Nephron (organoid): ENCODE measurements around the gene AOPEP.

ENCODE experiments used
- H3K27ac Mint-ChIP-seq, 3 experiments: 2 replicates each; pipeline ENCODE4 v1.8.0; 2020; ENCODE audit warnings: mixed read lengths in 3 of 3, mild to moderate bottlenecking in 2 of 3, moderate library complexity in 1 of 3
- H3K27me3 Mint-ChIP-seq: 2 replicates; pipeline ENCODE4 v1.8.0; 2021; ENCODE audit warnings: low read depth, mild to moderate bottlenecking, moderate library complexity, mixed read lengths
- H3K36me3 Mint-ChIP-seq: 2 replicates; pipeline ENCODE4 v1.8.0; 2020; ENCODE audit warnings: low read depth, mixed read lengths
- H3K4me1 Mint-ChIP-seq: 2 replicates; pipeline ENCODE4 v1.8.0; 2020; ENCODE audit warnings: mixed read lengths
- H3K4me3 Mint-ChIP-seq, 3 experiments: 2 replicates each; pipeline ENCODE4 v1.8.0; 2020; ENCODE audit warnings: mild to moderate bottlenecking in 3 of 3, mixed read lengths in 3 of 3, moderate library complexity in 2 of 3
- H3K9me3 Mint-ChIP-seq: 2 replicates; pipeline ENCODE4 v1.8.0; 2020; ENCODE audit warnings: mixed read lengths
- CTCF ChIP-seq, 3 experiments: fragments of 200-600 bp; sonication (generic); IDR thresholded peaks; one replicate each; pipeline ENCODE4 v1.5.0; 2021; ENCODE audit warnings: antibody characterized with exemption in 3 of 3; ENCODE audit not compliant: unreplicated experiment in 3 of 3

Gene AOPEP

DNA sequence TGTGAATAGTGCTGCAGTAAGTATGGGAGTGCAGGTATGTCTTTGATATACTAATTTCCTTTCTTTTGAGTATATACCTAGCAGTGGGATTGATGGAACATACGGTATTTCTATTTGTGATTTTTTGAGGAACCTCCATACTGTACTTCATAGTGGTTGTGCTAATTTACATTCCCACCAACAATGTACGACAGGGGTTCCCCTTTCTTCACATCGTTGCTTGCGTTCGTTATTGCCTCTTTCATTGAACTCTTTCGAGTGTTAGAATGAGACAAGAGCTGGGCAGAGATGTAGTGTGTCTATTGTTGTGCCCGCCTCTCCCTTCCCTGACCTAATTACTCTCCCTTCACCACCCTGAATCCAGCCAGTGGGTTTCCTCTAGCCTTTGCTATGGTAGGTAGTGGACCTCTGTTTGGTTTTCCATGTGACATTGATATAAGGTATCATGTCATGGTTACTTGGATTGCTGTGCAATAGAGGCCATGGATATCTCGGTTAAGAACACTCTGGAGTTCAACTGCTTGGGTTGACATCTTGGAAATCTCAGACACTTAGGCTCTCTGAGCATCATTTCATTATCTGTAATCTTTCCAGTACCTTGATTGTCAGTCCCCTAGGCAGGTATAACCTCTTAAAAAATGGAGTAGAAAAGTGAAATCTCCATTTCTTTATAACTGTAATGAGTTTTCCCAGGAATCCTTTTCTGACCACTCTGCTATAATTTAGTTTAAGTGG lies 19.5 kb downstream of the AOPEP start:
- Mint-ChIP-seq H3K27ac (peak overlapping the region in 1 of 3 experiments; percentile 13), H3K27me3 (peaks cover 8% of the 10 kb centered on the region), H3K36me3 (peaks cover 58% of the 10 kb centered on the region), H3K4me3 (no peak overlapping the region), H3K4me1 (peaks cover 27% of the 10 kb centered on the region), H3K9me3 (peaks cover 20% of the 10 kb centered on the region)
- no peak for TF ChIP-seq CTCF (IDR thresholded peaks at IDR 0.05; ENCODE audit: unreplicated experiment in 3 of 3)

DNA sequence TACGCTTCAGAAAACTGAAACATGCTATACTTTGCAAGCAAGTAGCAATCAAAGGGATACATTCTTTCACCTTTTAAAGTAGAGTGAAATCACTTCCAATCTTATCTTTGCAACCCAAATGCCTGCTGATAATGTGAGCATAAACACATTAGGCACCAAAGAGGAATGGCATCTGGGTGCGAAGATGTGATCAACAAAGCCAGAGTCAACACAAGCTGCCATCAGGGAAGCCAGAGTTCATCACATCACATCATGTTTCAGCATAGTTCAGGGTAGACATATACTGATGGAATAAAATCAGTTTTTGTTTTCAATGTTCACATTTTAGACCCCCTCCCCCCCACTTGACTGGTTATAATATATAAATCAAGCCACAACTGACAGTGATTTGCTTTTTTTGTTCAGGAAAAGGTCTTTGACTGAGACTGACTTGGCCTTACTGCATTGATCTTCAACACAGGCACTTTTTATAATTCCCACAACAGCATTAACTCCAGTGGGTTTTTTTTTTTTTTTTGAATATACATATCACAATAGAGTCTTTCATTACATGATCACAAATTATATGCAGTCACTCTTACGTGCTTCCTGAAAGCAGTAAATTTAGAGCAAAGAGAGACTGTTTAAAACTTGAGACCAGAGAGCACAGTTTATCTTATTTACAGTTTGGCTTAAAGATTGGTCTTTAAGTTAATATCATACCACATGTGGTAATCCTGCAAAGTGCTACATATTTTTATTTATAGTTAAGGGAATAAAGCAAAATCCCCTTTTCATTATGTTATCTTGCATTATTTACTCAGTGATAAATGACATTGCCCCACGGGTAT lies 20.3 kb downstream of the AOPEP start:
- Mint-ChIP-seq H3K27ac (peak overlapping the region in 1 of 3 experiments; percentile 63), H3K27me3 (peaks cover 8% of the 10 kb centered on the region), H3K4me1 (peaks cover 23% of the 10 kb centered on the region), H3K4me3 (no peak overlapping the region), H3K9me3 (peaks cover 24% of the 10 kb centered on the region), H3K36me3 (peaks cover 66% of the 10 kb centered on the region)
- TF ChIP-seq CTCF (IDR thresholded peaks at IDR 0.05; ENCODE audit: unreplicated experiment in 3 of 3), result no peak

- Mint-ChIP-seq H3K4me3 (no peak overlapping the region), H3K9me3 (peaks cover 10% of the 10 kb centered on the region), H3K4me1 (peaks cover 16% of the 10 kb centered on the region), H3K36me3 (peaks cover 26% of the 10 kb centered on the region), H3K27me3 (no peaks in the 10 kb centered on the region), H3K27ac (no peak overlapping the region)
- no peak for TF ChIP-seq CTCF (IDR thresholded peaks at IDR 0.05; ENCODE audit: unreplicated experiment in 3 of 3)
Measured at GRCh38 chr9:94754976-94755475, 28.5 kb downstream of the AOPEP start.

- Mint-ChIP-seq H3K9me3 (peaks cover 2% of the 10 kb centered on the region), H3K4me1 (peaks cover 20% of the 10 kb centered on the region), H3K27ac (no peak overlapping the region), H3K36me3 (peaks cover 16% of the 10 kb centered on the region), H3K4me3 (no peak overlapping the region), H3K27me3 (no peaks in the 10 kb centered on the region)
- TF ChIP-seq CTCF (IDR thresholded peaks at IDR 0.05; ENCODE audit: unreplicated experiment in 3 of 3), result no peak
Measured at GRCh38 chr9:94757158-94757557, 30.7 kb downstream of the AOPEP start.

DNA sequence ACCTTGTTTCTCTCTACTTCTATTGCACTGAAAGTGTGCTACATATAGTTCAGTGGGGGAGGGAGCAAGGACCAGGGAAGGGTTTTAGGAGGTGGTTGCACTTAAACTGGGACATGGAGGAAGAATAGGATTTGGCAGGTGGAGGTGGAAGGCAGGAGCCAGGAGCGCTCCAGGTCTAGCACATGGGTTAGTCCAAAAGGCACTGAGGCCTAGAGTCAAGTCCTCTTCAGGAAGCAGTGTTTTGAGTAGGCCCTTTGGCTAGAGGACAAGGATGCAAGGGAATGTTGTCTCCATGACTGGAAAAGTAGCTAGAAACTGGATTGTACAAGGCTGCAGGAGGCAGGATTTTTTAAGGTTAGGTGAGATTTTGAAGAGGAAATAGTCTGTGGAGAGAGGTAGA lies 31.5 kb downstream of the AOPEP start:
- TF ChIP-seq CTCF (IDR thresholded peaks at IDR 0.05; ENCODE audit: unreplicated experiment in 3 of 3), result no peak
- no peaks in the 10 kb centered on the region for H3K27me3 Mint-ChIP-seq

More for the DNA sequence above, 31.5 kb downstream of the AOPEP start:
- peaks cover 14% of the 10 kb centered on the region for H3K36me3 Mint-ChIP-seq
- no peaks in the 10 kb centered on the region for H3K9me3 Mint-ChIP-seq
- H3K4me3 Mint-ChIP-seq, result no peak overlapping the region
- H3K27ac Mint-ChIP-seq, result no peak overlapping the region
- peaks cover 20% of the 10 kb centered on the region for H3K4me1 Mint-ChIP-seq
